Panc1 (cell line): ENCODE data around the gene DYNC1LI2.

ENCODE experiments used
- CTCF ChIP-seq: fragments of 450-650 bp; IDR thresholded peaks from 2 replicates; pipeline ENCODE4 v1.5.1; 2017; ENCODE audit warnings: mild to moderate bottlenecking
- POLR2AphosphoS5 ChIP-seq: IDR thresholded peaks from 2 replicates; pipeline ENCODE4 v1.6.1; 2012; ENCODE audit warnings: mild to moderate bottlenecking, low read depth, low read length, moderate library complexity
- REST ChIP-seq, 2 experiments: IDR thresholded peaks; 2 replicates each; pipeline ENCODE4 v1.6.1; 2011 to 2012; ENCODE audit warnings: low read depth in 2 of 2, control low read depth in 1 of 2, low read length in 1 of 2, mild to moderate bottlenecking in 1 of 2, moderate library complexity in 1 of 2; ENCODE audit not compliant: insufficient read depth in 1 of 2

DNA sequence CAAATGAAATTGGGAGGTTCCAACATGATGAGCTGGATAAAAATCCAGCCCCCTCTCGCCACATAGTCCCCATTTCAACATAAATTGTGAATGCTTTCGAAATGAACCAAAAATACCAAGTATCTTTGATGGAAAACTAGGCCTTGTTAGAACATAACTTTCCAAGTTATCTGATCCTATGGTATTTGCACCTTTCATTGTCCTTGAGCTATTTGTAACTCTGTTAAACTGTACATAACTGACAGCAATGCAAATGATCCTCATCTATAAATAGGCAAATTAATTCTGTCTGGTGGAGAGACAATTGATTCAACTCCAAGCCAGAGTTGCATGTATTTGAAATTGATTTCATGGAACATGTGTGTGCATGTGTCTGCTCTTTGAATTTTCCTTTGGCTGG lies 73.1 kb downstream of the DYNC1LI2 start:
- TF ChIP-seq CTCF = no peak
- TF ChIP-seq REST (IDR thresholded peaks at IDR 0.05; ENCODE audit: insufficient read depth in 1 of 2, low read depth in 2 of 2, low read length in 1 of 2) = no peak
- no peak for TF ChIP-seq POLR2AphosphoS5
